CD14-positive monocyte (primary cell): ENCODE measurements around the gene DHRS12. TPM values are rescaled to one million over a fixed set of nuclear protein-coding genes. Genes with fewer than 3 reads are reported as not detected.

Experiments used
- DNase-seq, 3 donors: peaks; one replicate each; pipeline ENCODE4 v3.0.0-alpha.2; 2011 to 2022
- H2AFZ ChIP-seq: 2 replicates; pipeline ENCODE4 v1.6.0; 2012; ENCODE audit warnings: mild to moderate bottlenecking, low read depth, low read length, inconsistent platforms; ENCODE audit not compliant: insufficient read depth, poor library complexity, severe bottlenecking
- H3K27ac ChIP-seq, 2 donors: 1 replicate in 1 of 2; 2 replicates in 1 of 2; pipeline ENCODE4 v1.5.1; 2012 to 2013; ENCODE audit warnings: low read length in 2 of 2, control low read depth in 1 of 2, inconsistent platforms in 1 of 2, low read depth in 1 of 2, mild to moderate bottlenecking in 1 of 2
- H3K27me3 ChIP-seq, 2 donors: one replicate each; pipeline versions ENCODE4 v1.6.0 to v1.6.1; 2011 to 2013; ENCODE audit warnings: low read length in 2 of 2; ENCODE audit not compliant: control insufficient read depth in 2 of 2, insufficient read depth in 2 of 2
- H3K36me3 ChIP-seq, 2 donors: replicated peaks in 1 of 2; 1 replicate in 1 of 2; 2 replicates in 1 of 2; pipeline versions ENCODE4 v1.5.1 to v1.6.1; 2012 to 2013; ENCODE audit warnings: low read length in 2 of 2, control low read depth in 1 of 2, inconsistent platforms in 1 of 2, mild to moderate bottlenecking in 1 of 2; ENCODE audit not compliant: insufficient read depth in 2 of 2, control insufficient read depth in 1 of 2
- H3K4me1 ChIP-seq, 2 donors: 1 replicate in 1 of 2; 2 replicates in 1 of 2; pipeline versions ENCODE4 v1.5.1 to v1.6.1; 2012 to 2013; ENCODE audit warnings: low read length in 2 of 2, control low read depth in 1 of 2, inconsistent platforms in 1 of 2, mild to moderate bottlenecking in 1 of 2, moderate library complexity in 1 of 2; ENCODE audit not compliant: insufficient read depth in 2 of 2, control insufficient read depth in 1 of 2
- H3K4me2 ChIP-seq: replicated peaks from 2 replicates; pipeline ENCODE3; 2012; ENCODE audit warnings: low read length, moderate library complexity, mild to moderate bottlenecking; ENCODE audit not compliant: poor library complexity, severe bottlenecking; ENCODE audit errors: extremely low read depth
- H3K4me3 ChIP-seq, 3 experiments: fragments of 200-600 bp in 1 of 3; sonication (generic) in 1 of 3; replicated peaks in 1 of 3; 1 replicate in 2 of 3; 2 replicates in 1 of 3; pipeline ENCODE4 v1.5.1; 2011 to 2013; ENCODE audit warnings: low read length in 3 of 3, mild to moderate bottlenecking in 3 of 3, control low read depth in 2 of 3, low read depth in 2 of 3, inconsistent platforms in 1 of 3, moderate library complexity in 1 of 3
- H3K79me2 ChIP-seq: 2 replicates; pipeline ENCODE4 v1.6.0; 2012; ENCODE audit warnings: mild to moderate bottlenecking, control low read depth, inconsistent platforms, low read length, moderate library complexity; ENCODE audit not compliant: insufficient read depth
- H3K9ac ChIP-seq: 2 replicates; pipeline ENCODE4 v1.6.0; 2017; ENCODE audit warnings: low read length, mild to moderate bottlenecking; ENCODE audit not compliant: insufficient read depth, poor library complexity, severe bottlenecking
- H3K9me3 ChIP-seq, 2 donors: replicated peaks in 1 of 2; 1 replicate in 1 of 2; 2 replicates in 1 of 2; pipeline versions ENCODE4 v1.5.1 to v1.6.1; 2012 to 2013; ENCODE audit warnings: low read length in 2 of 2, control low read depth in 1 of 2; ENCODE audit not compliant: control insufficient read depth in 1 of 2, insufficient read depth in 1 of 2
- H4K20me1 ChIP-seq: 2 replicates; pipeline ENCODE4 v1.6.0; 2012; ENCODE audit warnings: mild to moderate bottlenecking, low read length, control low read depth, moderate library complexity; ENCODE audit not compliant: insufficient read depth
- H3K27ac Mint-ChIP-seq, 7 donors: one replicate each; pipeline ENCODE4 v1.8.0; 2020; ENCODE audit warnings: mild to moderate bottlenecking in 7 of 7, mixed read lengths in 7 of 7, moderate library complexity in 6 of 7, inconsistent platforms in 2 of 7
- H3K27me3 Mint-ChIP-seq, 3 donors: one replicate each; pipeline ENCODE4 v1.8.0; 2021 to 2022; ENCODE audit warnings: low read depth in 3 of 3, mild to moderate bottlenecking in 3 of 3, mixed read lengths in 3 of 3, moderate library complexity in 3 of 3, inconsistent platforms in 1 of 3
- H3K36me3 Mint-ChIP-seq, 2 donors: one replicate each; pipeline ENCODE4 v1.8.0; 2020; ENCODE audit warnings: mixed read lengths in 2 of 2, inconsistent platforms in 1 of 2, mild to moderate bottlenecking in 1 of 2
- H3K4me1 Mint-ChIP-seq: one replicate; pipeline ENCODE4 v1.8.0; 2020; ENCODE audit warnings: mild to moderate bottlenecking, mixed read lengths
- H3K4me3 Mint-ChIP-seq, 2 donors: one replicate each; pipeline ENCODE4 v1.8.0; 2020; ENCODE audit warnings: mild to moderate bottlenecking in 2 of 2, mixed read lengths in 2 of 2, moderate library complexity in 1 of 2
- H3K9me3 Mint-ChIP-seq, 7 donors: one replicate each; pipeline ENCODE4 v1.8.0; 2020 to 2022; ENCODE audit warnings: mixed read lengths in 7 of 7, mild to moderate bottlenecking in 6 of 7, moderate library complexity in 6 of 7, inconsistent platforms in 2 of 7
- CTCF ChIP-seq: fragments of 200-600 bp; IDR thresholded peaks from one replicate; pipeline ENCODE4 v1.8.0; 2022; ENCODE audit warnings: antibody characterized with exemption, mild to moderate bottlenecking
- WGBS: methylation state at CpG from one replicate; pipeline ENCODE4 v1.1.5; 2013; ENCODE audit warnings: missing lambda C conversion rate; ENCODE audit not compliant: insufficient coverage; 5-methylcytosine and 5-hydroxymethylcytosine counted together
- intact Hi-C, 2 donors: fragments of 100-400 bp; cut with micrococcal nuclease; formaldehyde crosslinking; loops; one replicate each; pipeline versions ENCODE4 v1.15.0 to v1.15.1; 2023
- polyA plus RNA-seq, 3 donors: library from polyadenylated mRNA; depleted of rRNA in 1 of 3; unstranded in 2 of 3; stranded (reverse) in 1 of 3; fragments of 300-500 nt in 2 of 3; fragments of >200 nt in 1 of 3; fragmentation: Illumina TruSeq in 2 of 3; gene quantifications; 1 replicate in 2 of 3; 2 replicates in 1 of 3; pipeline ENCODE4 v1.2.3, GENCODE V29; 2012 to 2021

Gene DHRS12
- polyA plus RNA-seq, 3 donors, result 7.6 to 20.2 (median 20.0) TPM

- Histone ChIP-seq H3K4me3 (no peak overlapping the region), H3K4me1 (no peaks in the 10 kb centered on the region), H3K27me3 (no peaks in the 10 kb centered on the region), H3K79me2 (no peaks in the 10 kb centered on the region), H2AFZ (no peak overlapping the region), H3K36me3 (peaks cover 97 to 100% of the 10 kb centered on the region in 2 donors), H3K27ac (no peak overlapping the region), H3K4me2 (no peak overlapping the region), H3K9me3 (no peaks in the 10 kb centered on the region), H4K20me1 (peaks cover 5% of the 10 kb centered on the region), H3K9ac (no peak overlapping the region)
- WGBS, result 96% methylated on average over 3 of the region's 6 CpGs
- peaks cover 0 to 2% (median 0%) of the 10 kb centered on the region in 7 donors for H3K9me3 Mint-ChIP-seq
- intact Hi-C loops, result no loop called here
- peak overlapping the region in 2 of 7 donors; percentile 30 to 42 for H3K27ac Mint-ChIP-seq
- H3K36me3 Mint-ChIP-seq, result peaks cover 92 to 99% of the 10 kb centered on the region in 2 donors
- DNase-seq, result no peak
- no peaks in the 10 kb centered on the region for H3K4me1 Mint-ChIP-seq
- H3K4me3 Mint-ChIP-seq, result no peak overlapping the region
- no peak for TF ChIP-seq CTCF
- no peaks in the 10 kb centered on the region for H3K27me3 Mint-ChIP-seq
These were observed 45.3 kb downstream of the DHRS12 start for GRCh38 chr13:51758691-51759090.

GRCh38 chr13:51756651-51757050 lies 47.3 kb downstream of the DHRS12 start:
- no peak overlapping the region for H3K4me2 ChIP-seq
- no peak overlapping the region for H2AFZ ChIP-seq
- no peak for TF ChIP-seq CTCF
- peak overlapping the region in 1 of 7 donors; percentile 8 for H3K27ac Mint-ChIP-seq
- peaks cover 0 to 2% (median 0%) of the 10 kb centered on the region in 7 donors for H3K9me3 Mint-ChIP-seq
- no peak for DNase-seq
- H4K20me1 ChIP-seq, result peaks cover 8% of the 10 kb centered on the region
- WGBS, result 100% methylated on average over 1 of the region's 2 CpGs
- H3K36me3 ChIP-seq, result peaks cover 95 to 100% of the 10 kb centered on the region in 2 donors
- peaks cover 2% of the 10 kb centered on the region for H3K79me2 ChIP-seq
- no peak overlapping the region for H3K4me3 Mint-ChIP-seq
- H3K27ac ChIP-seq, result peak overlapping the region in 1 of 2 donors; percentile 13
- no peaks in the 10 kb centered on the region for H3K9me3 ChIP-seq
- no peaks in the 10 kb centered on the region for H3K27me3 Mint-ChIP-seq
- intact Hi-C loops, result no loop called here
- H3K36me3 Mint-ChIP-seq, result peaks cover 91 to 98% of the 10 kb centered on the region in 2 donors
- no peaks in the 10 kb centered on the region for H3K4me1 Mint-ChIP-seq
- H3K4me1 ChIP-seq, result no peaks in the 10 kb centered on the region
- H3K9ac ChIP-seq, result no peak overlapping the region
- no peak overlapping the region for H3K4me3 ChIP-seq
- H3K27me3 ChIP-seq, result no peaks in the 10 kb centered on the region
